GM23338 (cell line): ENCODE data around the gene APH1B. TPM values are rescaled to one million over a fixed set of nuclear protein-coding genes. Genes with fewer than 3 reads are reported as not detected.

Experiments used
- ATAC-seq: fragments of 200-7000 bp; cut with Tn5 transposase; 3 replicates; pipeline ENCODE4 v1.9.1; 2020
- DNase-seq: peaks from one replicate; pipeline ENCODE4 v3.0.0-alpha.2; 2015; ENCODE audit warnings: low spot score
- H2AFZ ChIP-seq: fragments of 200-600 bp; sonication (generic); 2 replicates; pipeline ENCODE4 v1.8.0; 2016; ENCODE audit warnings: antibody characterized with exemption, mild to moderate bottlenecking, moderate library complexity
- H3F3A ChIP-seq: fragments of 200-600 bp; sonication (generic); replicated peaks from 2 replicates; pipeline ENCODE4 v1.8.0; 2017; ENCODE audit warnings: antibody characterized with exemption, mixed run types, low read depth
- H3K27ac ChIP-seq: fragments of 200-600 bp; sonication (generic); 2 replicates; pipeline ENCODE4 v1.6.1; 2016; ENCODE audit warnings: low read depth
- H3K27me3 ChIP-seq: fragments of 200-600 bp; sonication (generic); 2 replicates; pipeline ENCODE4 v1.8.0; 2016; ENCODE audit warnings: mild to moderate bottlenecking, mixed run types, moderate library complexity; ENCODE audit not compliant: insufficient read depth
- H3K36me3 ChIP-seq: fragments of 200-600 bp; sonication (generic); 2 replicates; pipeline ENCODE4 v1.8.0; 2016; ENCODE audit warnings: mild to moderate bottlenecking; ENCODE audit not compliant: insufficient read depth
- H3K4me1 ChIP-seq: fragments of 200-600 bp; sonication (generic); 2 replicates; pipeline ENCODE4 v1.8.0; 2016; ENCODE audit warnings: mild to moderate bottlenecking, moderate library complexity; ENCODE audit not compliant: insufficient read depth
- H3K4me2 ChIP-seq: fragments of 200-600 bp; sonication (generic); 2 replicates; pipeline ENCODE4 v1.7.1; 2017; ENCODE audit warnings: mixed run types
- H3K4me3 ChIP-seq: fragments of 200-600 bp; sonication (generic); 2 replicates; pipeline ENCODE4 v1.6.1; 2016; ENCODE audit warnings: mixed run types
- H3K79me2 ChIP-seq: fragments of 200-600 bp; sonication (generic); replicated peaks from 2 replicates; pipeline ENCODE4 v1.8.0; 2017; ENCODE audit warnings: mild to moderate bottlenecking; ENCODE audit not compliant: insufficient read depth
- H3K9me2 ChIP-seq: fragments of 200-600 bp; sonication (generic); 2 replicates; pipeline ENCODE4 v1.8.0; 2017; ENCODE audit not compliant: insufficient read depth
- H4K20me1 ChIP-seq: fragments of 200-600 bp; sonication (generic); replicated peaks from 2 replicates; pipeline ENCODE4 v1.8.0; 2017; ENCODE audit warnings: mild to moderate bottlenecking; ENCODE audit not compliant: insufficient read depth
- H3K27ac Mint-ChIP-seq: 2 replicates; pipeline ENCODE4 v1.8.0; 2020; ENCODE audit warnings: inconsistent platforms, mild to moderate bottlenecking, moderate library complexity, mixed read lengths
- H3K27me3 Mint-ChIP-seq: 3 replicates; pipeline ENCODE4 v1.8.0; 2022; ENCODE audit warnings: low read depth, mild to moderate bottlenecking, moderate library complexity, mixed read lengths, inconsistent platforms; ENCODE audit not compliant: insufficient read depth, poor library complexity
- H3K36me3 Mint-ChIP-seq: 3 replicates; pipeline ENCODE4 v1.8.0; 2021; ENCODE audit warnings: low read depth, mild to moderate bottlenecking, inconsistent platforms, moderate library complexity, mixed read lengths
- H3K4me1 Mint-ChIP-seq: 3 replicates; pipeline ENCODE4 v1.8.0; 2020; ENCODE audit warnings: mild to moderate bottlenecking, inconsistent platforms, mixed read lengths
- H3K4me3 Mint-ChIP-seq: 3 replicates; pipeline ENCODE4 v1.8.0; 2021; ENCODE audit warnings: moderate library complexity, mild to moderate bottlenecking, inconsistent platforms, mixed read lengths
- H3K9me3 Mint-ChIP-seq: 3 replicates; pipeline ENCODE4 v1.8.0; 2020; ENCODE audit warnings: moderate library complexity, mild to moderate bottlenecking, inconsistent platforms, mixed read lengths
- CREB1 ChIP-seq: fragments of 250-450 bp; sonication (Bioruptor Pico); IDR thresholded peaks from 2 replicates; pipeline ENCODE4 v1.5.0; 2020; ENCODE audit warnings: low read depth, mild to moderate bottlenecking, moderate library complexity
- ETS1 ChIP-seq: IDR thresholded peaks from 2 replicates; pipeline ENCODE4 v1.6.1; 2016; ENCODE audit warnings: antibody characterized with exemption
- EZH2 ChIP-seq: fragments of 200-600 bp; sonication (generic); IDR thresholded peaks from one replicate; pipeline ENCODE4 v1.8.0; 2017; ENCODE audit warnings: antibody characterized with exemption, mild to moderate bottlenecking, low read depth; ENCODE audit not compliant: unreplicated experiment
- JUNB ChIP-seq: IDR thresholded peaks from one replicate; pipeline ENCODE4 v1.6.1; 2016; ENCODE audit warnings: antibody characterized with exemption; ENCODE audit not compliant: unreplicated experiment
- ZNF462 ChIP-seq: fragments of 250-450 bp; sonication (Bioruptor Pico); IDR thresholded peaks from 2 replicates; pipeline ENCODE4 v1.5.0; 2020; ENCODE audit warnings: mild to moderate bottlenecking, moderate library complexity
- polyA plus RNA-seq: library from polyadenylated mRNA; unstranded; fragments of >200 nt; fragmentation: Nextera tagmentation; extraction: Ambion mirVana; gene quantifications from 2 replicates; pipeline ENCODE4 v1.2.1, GENCODE V29; 2016
- total RNA-seq: library from RNA; depleted of rRNA; stranded (reverse); fragments of >200 nt; shearing (Covaris generic); gene quantifications from 2 replicates; pipeline ENCODE4 v1.2.3, GENCODE V29; 2014

Gene APH1B
- total and polyA plus RNA-seq, 2 experiments from 2014 or later = 14.3 to 24.4 TPM

- TF ChIP-seq ZNF462 (CRISPR knock-in tag) = no peak
- no peak for TF ChIP-seq EZH2
- TF ChIP-seq JUNB = no peak
- no peak for TF ChIP-seq ETS1
Observed at GRCh38 chr15:63243101-63243500, 34.3 kb upstream of the APH1B start (continued).

DNA sequence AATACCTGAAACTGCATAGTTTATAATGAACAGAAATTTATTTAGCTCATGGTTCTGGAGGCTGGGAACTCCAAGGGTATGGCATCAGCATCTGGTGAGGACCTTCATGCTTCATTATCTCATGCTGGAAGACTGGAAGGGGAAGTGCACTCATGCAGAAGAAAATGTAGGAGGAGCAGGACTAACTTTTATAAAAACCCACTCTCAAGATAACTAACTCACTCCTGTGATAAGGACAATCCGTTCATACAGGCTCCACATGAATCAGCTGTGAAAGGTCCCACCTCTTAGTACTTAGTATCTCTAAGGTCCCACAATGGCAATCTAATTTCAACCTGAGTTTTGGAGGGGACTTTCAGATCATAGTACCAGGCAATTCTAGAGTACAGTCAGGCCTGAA lies 33.6 kb upstream of the APH1B start:
- H3F3A ChIP-seq = no peaks in the 10 kb centered on the region
- H3K27ac Mint-ChIP-seq = no peak overlapping the region
- H3K9me3 Mint-ChIP-seq = peaks cover 21% of the 10 kb centered on the region
- no peaks in the 10 kb centered on the region for H3K4me1 Mint-ChIP-seq
- H3K4me3 Mint-ChIP-seq = no peak overlapping the region
- peaks cover 21% of the 10 kb centered on the region for H3K79me2 ChIP-seq
- H3K4me3 ChIP-seq = no peak overlapping the region
- H3K36me3 ChIP-seq = no peaks in the 10 kb centered on the region; the same call in 1 of the 2 replicates
- no peak for ATAC-seq
- no peak overlapping the region for H3K27ac ChIP-seq
- H3K9me2 ChIP-seq = no peaks in the 10 kb centered on the region
- peaks cover 40% of the 10 kb centered on the region for H3K36me3 Mint-ChIP-seq
- H4K20me1 ChIP-seq = peaks cover 5% of the 10 kb centered on the region; the same call in 1 of the 2 replicates
- no peak overlapping the region for H2AFZ ChIP-seq
- H3K4me2 ChIP-seq = no peak overlapping the region
- H3K27me3 ChIP-seq = no peaks in the 10 kb centered on the region
- no peaks in the 10 kb centered on the region for H3K4me1 ChIP-seq
- no peak for DNase-seq
- H3K27me3 Mint-ChIP-seq = peaks cover 4% of the 10 kb centered on the region
- TF ChIP-seq EZH2 (no peak), ZNF462 (CRISPR knock-in tag) (no peak), CREB1 (no peak), ETS1 (no peak), JUNB (no peak)
